Retinal pigment epithelial cell (primary cell): ENCODE results near the gene FAM216B.

Experiments used
- DNase-seq: peaks from one replicate; pipeline ENCODE4 v3.0.0-alpha.2; 2010; ENCODE audit warnings: low read depth
- H3K4me3 ChIP-seq: 2 replicates; pipeline ENCODE4 v1.5.1; 2011; ENCODE audit warnings: mild to moderate bottlenecking, low read length, control low read depth, moderate library complexity
- CTCF ChIP-seq: conservative IDR thresholded peaks from 2 replicates; pipeline ENCODE4 v1.5.1; 2011; ENCODE audit warnings: low read depth, low read length, control low read depth, inconsistent platforms

The FAM216B gene

GRCh38 chr13:42781352-42781751 lies at the start of gene FAM216B:
Gene FAM216B (plus strand): TSS chr13:42781584. CDS start chr13:42784068, 2,484 bp downstream.
- H3K4me3 ChIP-seq: no peak within 1 kb of the TSS
- no peak for DNase-seq
- TF ChIP-seq CTCF: no peak

DNA sequence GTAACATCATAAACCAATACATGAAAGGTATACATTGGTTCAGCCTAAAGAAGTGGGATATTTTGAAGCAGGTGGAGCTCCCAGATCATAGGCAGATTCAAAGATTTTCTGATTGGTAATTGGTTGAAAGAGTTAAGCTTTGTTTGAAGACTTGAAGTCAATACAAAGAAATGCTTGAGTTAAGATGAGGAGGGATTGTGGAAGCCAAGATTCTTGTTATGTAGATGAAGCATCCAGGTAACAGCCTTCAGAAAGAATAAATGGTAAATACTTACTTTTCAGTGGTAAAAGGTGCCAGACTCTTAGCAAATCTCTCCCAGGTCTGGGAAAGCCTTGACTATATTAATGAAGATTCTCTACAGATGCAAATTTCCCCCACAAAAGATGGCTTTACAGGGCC lies 49.3 kb upstream of the FAM216B start:
- no peak for DNase-seq
- TF ChIP-seq CTCF: no peak

GRCh38 chr13:42733046-42733445 lies 48.3 kb upstream of the FAM216B start:
- no peak for TF ChIP-seq CTCF
- H3K4me3 ChIP-seq: no peak overlapping the region
- no peak for DNase-seq

More for the DNA sequence above, 49.3 kb upstream of the FAM216B start:
- no peak overlapping the region for H3K4me3 ChIP-seq

DNA sequence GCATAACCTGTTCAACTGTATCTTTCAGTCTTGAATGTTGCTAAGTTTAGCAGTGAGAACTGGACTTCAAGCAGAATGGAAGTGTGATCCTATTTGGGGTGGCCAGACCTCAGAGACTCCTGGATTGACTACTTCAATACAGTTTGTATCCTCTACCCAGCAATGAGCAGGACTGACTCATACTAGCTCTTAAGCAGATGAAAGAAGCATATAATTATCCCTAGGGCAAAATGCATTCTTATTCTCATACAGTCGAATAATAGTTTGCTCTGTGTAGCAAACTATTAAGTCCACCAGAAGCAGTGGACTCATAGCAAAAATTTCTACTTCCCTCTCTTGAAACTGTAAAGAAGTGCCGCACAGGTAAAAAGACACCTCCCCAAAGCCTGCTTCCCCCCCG lies 46.4 kb upstream of the FAM216B start:
- DNase-seq: no peak
- no peak overlapping the region for H3K4me3 ChIP-seq
- TF ChIP-seq CTCF: no peak

DNA sequence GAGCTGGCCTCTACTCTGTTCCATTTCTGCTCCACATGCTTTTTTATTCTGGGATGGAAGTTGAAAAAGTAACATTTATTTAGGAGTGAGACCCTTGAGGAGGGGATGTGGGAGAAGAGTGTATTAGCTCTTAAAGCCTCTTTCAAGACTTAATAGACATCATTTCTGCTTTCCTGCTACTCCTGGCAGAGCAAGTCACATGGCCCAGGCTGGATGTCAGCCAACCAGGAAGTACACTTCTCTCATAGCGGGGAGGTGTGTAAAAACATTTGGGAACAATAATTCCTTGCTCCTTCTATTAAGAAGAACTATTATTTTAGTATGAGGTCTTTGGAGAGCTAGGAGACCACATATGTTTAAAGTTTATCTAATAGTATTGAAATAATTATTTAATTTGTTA lies 40.6 kb upstream of the FAM216B start:
- DNase-seq: no peak
- no peak for TF ChIP-seq CTCF
- H3K4me3 ChIP-seq: no peak overlapping the region

- no peak overlapping the region for H3K4me3 ChIP-seq
- TF ChIP-seq CTCF: no peak
- DNase-seq: no peak
Measured at GRCh38 chr13:42741914-42742313, 39.5 kb upstream of the FAM216B start.

- no peak overlapping the region for H3K4me3 ChIP-seq
- DNase-seq: no peak
- no peak for TF ChIP-seq CTCF
Measured at GRCh38 chr13:42745655-42746054, 35.7 kb upstream of the FAM216B start.
